Peyer's patch (tissue), 4 donors: ENCODE results near the gene BCAR1.

ENCODE experiments used
- CTCF ChIP-seq, 6 experiments: fragments of 450-650 bp in 4 of 6; fragments of 200-600 bp in 2 of 6; sonication (generic) in 1 of 6; IDR thresholded peaks; one replicate each; pipeline ENCODE4 v1.5.1; 2017 to 2019; ENCODE audit warnings: antibody characterized with exemption in 6 of 6, mild to moderate bottlenecking in 3 of 6, moderate library complexity in 1 of 6
- POLR2A ChIP-seq, 2 donors: fragments of 450-650 bp; IDR thresholded peaks; one replicate each; pipeline ENCODE4 v1.5.1; 2017; ENCODE audit warnings: antibody characterized with exemption in 2 of 2, mild to moderate bottlenecking in 2 of 2, moderate library complexity in 2 of 2

- TF ChIP-seq CTCF (IDR thresholded peaks at IDR 0.05) = no peak
- no peak for TF ChIP-seq POLR2A (IDR thresholded peaks at IDR 0.05)
Measured at GRCh38 chr16:75181630-75182029, 69.8 kb downstream of the BCAR1 start.
